ENCODE data around the gene ADAM17. TPM values are rescaled to one million over a fixed set of nuclear protein-coding genes. Genes with fewer than 3 reads are reported as not detected.

ADAM17 gene
- total RNA-seq, 1 donor from 2014 or later = 16.4 TPM

GRCh38 chr2:9445089-9445488 lies 110.5 kb downstream of the ADAM17 start:
- Histone ChIP-seq H3K27ac (no peak overlapping the region), H3K36me3 (peaks cover 50 to 60% of the 10 kb centered on the region in 2 donors), H3K9me3 (no peaks in the 10 kb centered on the region), H3K4me3 (no peak overlapping the region), H3K4me1 (no peaks in the 10 kb centered on the region), H3K27me3 (no peaks in the 10 kb centered on the region)
- TF ChIP-seq CTCF (IDR thresholded peaks at IDR 0.05) = no peak
- no peak for DNase-seq (ENCODE audit: low spot score in 2 of 2)
- intact Hi-C loops (cut with DNase I) = no loop called here

GRCh38 chr2:9443526-9443925 lies 112.1 kb downstream of the ADAM17 start:
- no peak for TF ChIP-seq CTCF (IDR thresholded peaks at IDR 0.05)
- intact Hi-C loops (cut with DNase I) = no loop called here
- Histone ChIP-seq H3K4me3 (no peak overlapping the region), H3K36me3 (peaks cover 43 to 59% of the 10 kb centered on the region in 2 donors), H3K27me3 (no peaks in the 10 kb centered on the region), H3K4me1 (no peaks in the 10 kb centered on the region), H3K27ac (no peak overlapping the region), H3K9me3 (no peaks in the 10 kb centered on the region)
- DNase-seq (ENCODE audit: low spot score in 2 of 2) = no peak

- Histone ChIP-seq H3K36me3 (peaks cover 38 to 67% of the 10 kb centered on the region in 2 donors), H3K27ac (no peak overlapping the region), H3K4me1 (no peaks in the 10 kb centered on the region), H3K9me3 (no peaks in the 10 kb centered on the region), H3K4me3 (no peak overlapping the region), H3K27me3 (no peaks in the 10 kb centered on the region)
- intact Hi-C loops (cut with DNase I) = no loop called here
- no peak for TF ChIP-seq CTCF (IDR thresholded peaks at IDR 0.05)
- DNase-seq (ENCODE audit: low spot score in 2 of 2) = no peak
Observed at GRCh38 chr2:9441556-9441955, 114.1 kb downstream of the ADAM17 start.

GRCh38 chr2:9440058-9440727 lies 115.4 kb downstream of the ADAM17 start:
- no peak overlapping the region for H3K27ac ChIP-seq
- intact Hi-C loops (cut with DNase I) = no loop called here
- no peak for DNase-seq (ENCODE audit: low spot score in 2 of 2)
- peaks cover 32 to 68% of the 10 kb centered on the region in 2 donors for H3K36me3 ChIP-seq
- no peak for TF ChIP-seq CTCF (IDR thresholded peaks at IDR 0.05)
- H3K9me3 ChIP-seq = no peaks in the 10 kb centered on the region
- no peaks in the 10 kb centered on the region for H3K27me3 ChIP-seq
- H3K4me3 ChIP-seq = no peak overlapping the region
- H3K4me1 ChIP-seq = no peaks in the 10 kb centered on the region

- Histone ChIP-seq H3K27ac (no peak overlapping the region), H3K4me1 (no peaks in the 10 kb centered on the region), H3K36me3 (peaks cover 30 to 68% of the 10 kb centered on the region in 2 donors), H3K4me3 (no peak overlapping the region), H3K9me3 (no peaks in the 10 kb centered on the region), H3K27me3 (no peaks in the 10 kb centered on the region)
- no peak for DNase-seq (ENCODE audit: low spot score in 2 of 2)
- intact Hi-C loops (cut with DNase I) = no loop called here
- no peak for TF ChIP-seq CTCF (IDR thresholded peaks at IDR 0.05)
Observed at GRCh38 chr2:9439536-9439935, 116.1 kb downstream of the ADAM17 start.

Other genes with a start within 250 kb of the ADAM17 start
- 25.4 TPM for gene ITGB1BP1, start 132.3 kb downstream of the ADAM17 start, total RNA-seq
- 5.3 TPM for gene CPSF3, start 132.2 kb downstream of the ADAM17 start, total RNA-seq
- 86.0 TPM for gene IAH1, start 81.3 kb downstream of the ADAM17 start, total RNA-seq
- 172 TPM for gene YWHAQ, start 75.2 kb upstream of the ADAM17 start, total RNA-seq